Activated CD8-positive, alpha-beta T cell treated with anti-CD3 and anti-CD28 coated beads for 36 hours (primary cell): ENCODE results near the gene FBXW2. TPM values are rescaled to one million over a fixed set of nuclear protein-coding genes. Genes with fewer than 3 reads are reported as not detected.

Source experiments
- ATAC-seq: fragments of 200-7000 bp; cut with Tn5 transposase; one replicate; pipeline ENCODE4 v1.10.0; 2021; ENCODE audit warnings: mild to moderate bottlenecking, moderate library complexity
- CTCF ChIA-PET: fragments of 350-600 bp; sonication (Branson Sonifier 250); formaldehyde crosslinking; loops from one replicate; lab custom pipeline; 2021; ENCODE audit warnings: antibody characterized with exemption; lab: Charles Lee
- POLR2A ChIA-PET: fragments of 350-600 bp; sonication (Branson Sonifier 250); formaldehyde crosslinking; loops from one replicate; lab custom pipeline; 2021; ENCODE audit warnings: antibody characterized with exemption; lab: Charles Lee
- DNase-seq: peaks from one replicate; pipeline ENCODE4 v3.0.0-alpha.2; 2020
- H3K27ac Mint-ChIP-seq: one replicate; pipeline ENCODE4 v1.8.0; 2021; ENCODE audit warnings: mild to moderate bottlenecking, mixed read lengths
- H3K27me3 Mint-ChIP-seq: one replicate; pipeline ENCODE4 v1.8.0; 2021; ENCODE audit warnings: mixed read lengths
- H3K36me3 Mint-ChIP-seq: one replicate; pipeline ENCODE4 v1.8.0; 2021; ENCODE audit warnings: low read depth, mixed read lengths
- H3K4me1 Mint-ChIP-seq: one replicate; pipeline ENCODE4 v1.8.0; 2021; ENCODE audit warnings: low read depth, mixed read lengths
- H3K4me3 Mint-ChIP-seq: one replicate; pipeline ENCODE4 v1.8.0; 2021; ENCODE audit warnings: mild to moderate bottlenecking, moderate library complexity, mixed read lengths
- H3K9me3 Mint-ChIP-seq: one replicate; pipeline ENCODE4 v1.8.0; 2021; ENCODE audit warnings: mixed read lengths
- intact Hi-C: fragments of 100-400 bp; cut with micrococcal nuclease; formaldehyde crosslinking; loops from one replicate; pipeline ENCODE4 v1.10.0; 2022
- total RNA-seq, 2 experiments: library from RNA; stranded (reverse); gene quantifications; one replicate each; pipeline ENCODE4 v1.2.3, GENCODE V29; 2021
- TF ChIP-seq, protein P1 (sequence below): fragments of 200-600 bp; IDR thresholded peaks from one replicate; pipeline ENCODE4 v1.8.0; 2022; ENCODE audit warnings: antibody characterized with exemption, mild to moderate bottlenecking

FBXW2 gene
- total RNA-seq = 10 to 100 TPM; 68.8 to 68.9 TPM

- no peaks in the 10 kb centered on the region for H3K9me3 Mint-ChIP-seq
- ChIA-PET POLR2A (interaction anchor here (0.7 to 4.3 kb wide), 28 partner anchors 8 to 281 kb away, joined by 3 to 20 read pairs (median 4); partner anchors contain the start of genes CNTRL, PHF19 and PSMD5), CTCF (interaction anchor here (0.8 to 1.4 kb wide), 7 partner anchors 14 to 267 kb away, joined by 3 to 7 read pairs (median 3); partner anchors contain the start of gene TRAF1)
- TF ChIP-seq, protein P1, sequence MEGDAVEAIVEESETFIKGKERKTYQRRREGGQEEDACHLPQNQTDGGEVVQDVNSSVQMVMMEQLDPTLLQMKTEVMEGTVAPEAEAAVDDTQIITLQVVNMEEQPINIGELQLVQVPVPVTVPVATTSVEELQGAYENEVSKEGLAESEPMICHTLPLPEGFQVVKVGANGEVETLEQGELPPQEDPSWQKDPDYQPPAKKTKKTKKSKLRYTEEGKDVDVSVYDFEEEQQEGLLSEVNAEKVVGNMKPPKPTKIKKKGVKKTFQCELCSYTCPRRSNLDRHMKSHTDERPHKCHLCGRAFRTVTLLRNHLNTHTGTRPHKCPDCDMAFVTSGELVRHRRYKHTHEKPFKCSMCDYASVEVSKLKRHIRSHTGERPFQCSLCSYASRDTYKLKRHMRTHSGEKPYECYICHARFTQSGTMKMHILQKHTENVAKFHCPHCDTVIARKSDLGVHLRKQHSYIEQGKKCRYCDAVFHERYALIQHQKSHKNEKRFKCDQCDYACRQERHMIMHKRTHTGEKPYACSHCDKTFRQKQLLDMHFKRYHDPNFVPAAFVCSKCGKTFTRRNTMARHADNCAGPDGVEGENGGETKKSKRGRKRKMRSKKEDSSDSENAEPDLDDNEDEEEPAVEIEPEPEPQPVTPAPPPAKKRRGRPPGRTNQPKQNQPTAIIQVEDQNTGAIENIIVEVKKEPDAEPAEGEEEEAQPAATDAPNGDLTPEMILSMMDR = no peak
- intact Hi-C loops = no loop called here
- H3K4me1 Mint-ChIP-seq = peaks cover 46% of the 10 kb centered on the region
- H3K27ac Mint-ChIP-seq = peak within 1 kb of the TSS; percentile 97
- H3K27me3 Mint-ChIP-seq = no peaks in the 10 kb centered on the region
- H3K36me3 Mint-ChIP-seq = peaks cover 35% of the 10 kb centered on the region
- peak within 1 kb of the TSS; percentile 99 for H3K4me3 Mint-ChIP-seq
- peak; percentile 91 for DNase-seq
- peak; percentile 94 for ATAC-seq
These were observed at the start of gene FBXW2 for GRCh38 chr9:120792898-120793765. Gene FBXW2, minus strand, starts transcription at chr9:120793416. Its CDS starts 5,158 bp downstream, at chr9:120788258.

- no peak for ATAC-seq
- TF ChIP-seq, protein P1 = no peak
- Mint-ChIP-seq H3K27ac (peak overlapping the region; percentile 95), H3K36me3 (peaks cover 78% of the 10 kb centered on the region), H3K4me3 (peak overlapping the region; percentile 98), H3K27me3 (no peaks in the 10 kb centered on the region), H3K4me1 (peaks cover 71% of the 10 kb centered on the region), H3K9me3 (no peaks in the 10 kb centered on the region)
- no peak for DNase-seq
- CTCF ChIA-PET = interaction anchor here (0.6 to 1.3 kb wide), 4 partner anchors 81 to 216 kb away, joined by 3 to 4 read pairs (median 3); partner anchors contain the start of gene TRAF1
- intact Hi-C loops = loop anchor here (5.0 to 10.0 kb wide), 2 partner anchors 53 to 85 kb away; no protein-coding TSS in a partner anchor
- POLR2A ChIA-PET = interaction anchor here (0.6 to 17.0 kb wide), 20 partner anchors 9 to 353 kb away, joined by 3 to 231 read pairs (median 4); partner anchors contain the start of genes FBXW2 and TRAF1
These were observed 48.9 kb upstream of the FBXW2 start for GRCh38 chr9:120841930-120842684.

- Mint-ChIP-seq H3K27me3 (no peaks in the 10 kb centered on the region), H3K36me3 (peaks cover 61% of the 10 kb centered on the region), H3K27ac (peak overlapping the region; percentile 73), H3K4me3 (peak overlapping the region; percentile 29), H3K9me3 (no peaks in the 10 kb centered on the region), H3K4me1 (peaks cover 51% of the 10 kb centered on the region)
- DNase-seq (no peak), ATAC-seq (no peak)
- POLR2A ChIA-PET = interaction anchor here (1.5 kb wide), 1 partner anchor 44 kb away, joined by 3 read pairs; no protein-coding TSS in a partner anchor
- TF ChIP-seq, protein P1 = no peak
- intact Hi-C loops = no loop called here
- CTCF ChIA-PET = no interaction called here
These were observed 45.9 kb upstream of the FBXW2 start for GRCh38 chr9:120839146-120839545.

GRCh38 chr9:120837921-120838320 lies 44.7 kb upstream of the FBXW2 start:
- peaks cover 55% of the 10 kb centered on the region for H3K36me3 Mint-ChIP-seq
- DNase-seq = no peak
- ChIA-PET POLR2A (interaction anchor here (1.2 to 1.5 kb wide), 2 partner anchors 23 to 43 kb away, joined by 3 read pairs; no protein-coding TSS in a partner anchor), CTCF (no interaction called here)
- no peaks in the 10 kb centered on the region for H3K9me3 Mint-ChIP-seq
- intact Hi-C loops = no loop called here
- peak overlapping the region; percentile 29 for H3K27ac Mint-ChIP-seq
- no peak overlapping the region for H3K4me3 Mint-ChIP-seq
- no peak for ATAC-seq
- TF ChIP-seq, protein P1 = no peak
- peaks cover 47% of the 10 kb centered on the region for H3K4me1 Mint-ChIP-seq
- H3K27me3 Mint-ChIP-seq = no peaks in the 10 kb centered on the region
